Neural cell (in vitro differentiated cells): ENCODE results near the gene NRIP3. TPM values are rescaled to one million over a fixed set of nuclear protein-coding genes. Genes with fewer than 3 reads are reported as not detected.

Source experiments
- H2AFZ ChIP-seq: fragments of 200-600, 300-800 bp; sonication (generic), shearing (Covaris generic); 2 replicates; pipeline ENCODE4 v1.6.0; 2014; ENCODE audit warnings: low read depth, mild to moderate bottlenecking, antibody characterized with exemption, low read length, moderate library complexity
- H3F3A ChIP-seq: fragments of 200-600 bp; shearing (Covaris generic); 2 replicates; pipeline ENCODE4 v1.6.1; 2016; ENCODE audit warnings: mild to moderate bottlenecking, moderate library complexity, mixed read lengths, antibody characterized with exemption, low read length; ENCODE audit not compliant: insufficient read depth, poor library complexity, severe bottlenecking
- H3K27ac ChIP-seq: fragments of 200-600, 300-800 bp; sonication (generic), shearing (Covaris generic); 2 replicates; pipeline ENCODE4 v1.5.1; 2014; ENCODE audit warnings: mild to moderate bottlenecking, low read length, moderate library complexity
- H3K27me3 ChIP-seq: fragments of 300-800, 200-600 bp; sonication (generic), shearing (Covaris generic); 2 replicates; pipeline ENCODE4 v1.6.0; 2014; ENCODE audit warnings: mild to moderate bottlenecking, low read depth, low read length, moderate library complexity; ENCODE audit not compliant: insufficient read depth
- H3K36me3 ChIP-seq: fragments of 300-800, 200-600 bp; sonication (generic), shearing (Covaris generic); 2 replicates; pipeline ENCODE4 v1.5.1; 2014; ENCODE audit warnings: mild to moderate bottlenecking, antibody characterized with exemption, low read length, moderate library complexity; ENCODE audit not compliant: insufficient read depth
- H3K4me2 ChIP-seq: fragments of 300-800, 200-600 bp; sonication (generic), shearing (Covaris generic); 2 replicates; pipeline ENCODE4 v1.6.0; 2014; ENCODE audit warnings: mild to moderate bottlenecking, low read length
- H3K4me3 ChIP-seq: fragments of 300-800, 200-600 bp; sonication (generic), shearing (Covaris generic); 2 replicates; pipeline ENCODE4 v1.5.1; 2014; ENCODE audit warnings: mild to moderate bottlenecking, low read length, moderate library complexity
- H3K79me2 ChIP-seq: fragments of 200-600 bp; shearing (Covaris generic); replicated peaks from 2 replicates; pipeline ENCODE4 v1.6.0; 2014; ENCODE audit warnings: mild to moderate bottlenecking, low read length, moderate library complexity; ENCODE audit not compliant: insufficient read depth
- H3K9ac ChIP-seq: fragments of 300-800, 200-600 bp; sonication (generic), shearing (Covaris generic); 2 replicates; pipeline ENCODE4 v1.6.1; 2016; ENCODE audit warnings: mild to moderate bottlenecking, low read length, mixed read lengths
- H3K9me2 ChIP-seq: fragments of 200-600 bp; shearing (Covaris generic); 2 replicates; pipeline ENCODE4 v1.6.1; 2016; ENCODE audit warnings: mild to moderate bottlenecking, low read length, mixed read lengths; ENCODE audit not compliant: insufficient read depth
- H3K9me3 ChIP-seq: fragments of 200-600, 300-800 bp; sonication (generic), shearing (Covaris generic); 2 replicates; pipeline ENCODE4 v1.6.1; 2016; ENCODE audit warnings: mild to moderate bottlenecking, mixed run types, low read length, moderate library complexity, mixed read lengths
- H4K20me1 ChIP-seq: fragments of 200-600 bp; shearing (Covaris generic); 2 replicates; pipeline ENCODE4 v1.6.1; 2016; ENCODE audit warnings: mild to moderate bottlenecking, mixed run types; ENCODE audit not compliant: insufficient read depth
- CTCF ChIP-seq: fragments of 450-650 bp; IDR thresholded peaks from 2 replicates; pipeline ENCODE4 v1.5.1; 2014; ENCODE audit warnings: antibody characterized with exemption, mild to moderate bottlenecking, moderate library complexity; ENCODE audit not compliant: poor library complexity, severe bottlenecking
- EP300 ChIP-seq: fragments of 450-650 bp; conservative IDR thresholded peaks from 2 replicates; pipeline ENCODE4 v1.6.1; 2014; ENCODE audit warnings: antibody characterized with exemption, mild to moderate bottlenecking, moderate library complexity; ENCODE audit not compliant: poor library complexity, severe bottlenecking
- EZH2 ChIP-seq: fragments of 200-600, 300-800 bp; shearing (Covaris generic), sonication (generic); IDR thresholded peaks from 2 replicates; pipeline ENCODE4 v1.6.1; 2014; ENCODE audit warnings: antibody characterized with exemption, low read length, borderline replicate concordance, mild to moderate bottlenecking; ENCODE audit not compliant: insufficient read depth, poor library complexity, severe bottlenecking
- MXI1 ChIP-seq: fragments of 450-650 bp; conservative IDR thresholded peaks from 2 replicates; pipeline ENCODE4 v1.6.1; 2014; ENCODE audit warnings: antibody characterized with exemption, mild to moderate bottlenecking; ENCODE audit not compliant: poor library complexity, severe bottlenecking
- POLR2AphosphoS5 ChIP-seq: IDR thresholded peaks from 2 replicates; pipeline ENCODE4 v1.6.1; 2012
- RAD21 ChIP-seq: fragments of 450-650 bp; conservative IDR thresholded peaks from 2 replicates; pipeline ENCODE4 v1.6.1; 2014; ENCODE audit warnings: antibody characterized with exemption, mild to moderate bottlenecking, moderate library complexity
- REST ChIP-seq: IDR thresholded peaks from 2 replicates; pipeline ENCODE4 v1.6.1; 2012; ENCODE audit warnings: borderline replicate concordance
- SMC3 ChIP-seq: fragments of 450-650 bp; conservative IDR thresholded peaks from 2 replicates; pipeline ENCODE4 v1.6.1; 2014; ENCODE audit warnings: antibody characterized with exemption, mild to moderate bottlenecking, moderate library complexity; ENCODE audit not compliant: poor library complexity
- TAF1 ChIP-seq: IDR thresholded peaks from 2 replicates; pipeline ENCODE4 v1.6.1; 2012; ENCODE audit warnings: low read depth
- polyA plus RNA-seq: library from polyadenylated mRNA; depleted of rRNA; stranded (reverse); fragments of >200 nt; gene quantifications from 2 replicates; pipeline ENCODE4 v1.2.3, GENCODE V29; 2014

The NRIP3 gene
- polyA plus RNA-seq, 1 donor from 2014 or later = 8.8 TPM

GRCh38 chr11:9037046-9037780 is 33.4 kb upstream of the NRIP3 start:
- H3K9me2 ChIP-seq = no peaks in the 10 kb centered on the region
- H3F3A ChIP-seq = no peaks in the 10 kb centered on the region
- H2AFZ ChIP-seq = no peak overlapping the region
- H3K9ac ChIP-seq = no peak overlapping the region
- no peaks in the 10 kb centered on the region for H3K27me3 ChIP-seq
- no peak overlapping the region for H3K27ac ChIP-seq
- H3K4me3 ChIP-seq = no peak overlapping the region
- TF ChIP-seq EZH2 (no peak), CTCF (no peak), POLR2AphosphoS5 (no peak), TAF1 (no peak), REST (no peak), EP300 (no peak), SMC3 (no peak), RAD21 (no peak), MXI1 (no peak)
- no peaks in the 10 kb centered on the region for H3K79me2 ChIP-seq
- H3K4me2 ChIP-seq = no peak overlapping the region
- no peaks in the 10 kb centered on the region for H3K36me3 ChIP-seq
- H4K20me1 ChIP-seq = no peaks in the 10 kb centered on the region
- H3K9me3 ChIP-seq = no peaks in the 10 kb centered on the region

- Histone ChIP-seq H3K36me3 (no peaks in the 10 kb centered on the region), H3F3A (no peaks in the 10 kb centered on the region), H3K27ac (no peak overlapping the region), H2AFZ (no peak overlapping the region), H3K4me3 (no peak overlapping the region), H3K4me2 (no peak overlapping the region), H4K20me1 (no peaks in the 10 kb centered on the region), H3K9me2 (no peaks in the 10 kb centered on the region), H3K9ac (no peak overlapping the region), H3K79me2 (no peaks in the 10 kb centered on the region), H3K27me3 (no peaks in the 10 kb centered on the region), H3K9me3 (no peaks in the 10 kb centered on the region)
- TF ChIP-seq EZH2 = no peak
- TF ChIP-seq MXI1 = no peak
- TF ChIP-seq TAF1 = no peak
- no peak for TF ChIP-seq POLR2AphosphoS5
- TF ChIP-seq EP300 = no peak
- no peak for TF ChIP-seq REST
- no peak for TF ChIP-seq SMC3
- no peak for TF ChIP-seq CTCF
- TF ChIP-seq RAD21 = no peak
Observed at GRCh38 chr11:9030601-9031000, 26.8 kb upstream of the NRIP3 start.
